DOHH2 (cell line): ENCODE data around the gene LRRC71.

Source experiments
- EZH2phosphoT487 ChIP-seq: fragments of 200-600 bp; sonication (generic); IDR thresholded peaks from 2 replicates; pipeline ENCODE4 v1.6.1; 2017; ENCODE audit warnings: borderline replicate concordance, mild to moderate bottlenecking, antibody characterized with exemption, low read length, moderate library complexity, mixed read lengths
- TF ChIP-seq, protein P1 (sequence below): fragments of 200-600 bp; sonication (generic); IDR thresholded peaks from one replicate; pipeline ENCODE4 v1.5.1; 2014; ENCODE audit warnings: antibody characterized with exemption, mild to moderate bottlenecking, low read depth, low read length; ENCODE audit not compliant: poor library complexity, severe bottlenecking

DNA sequence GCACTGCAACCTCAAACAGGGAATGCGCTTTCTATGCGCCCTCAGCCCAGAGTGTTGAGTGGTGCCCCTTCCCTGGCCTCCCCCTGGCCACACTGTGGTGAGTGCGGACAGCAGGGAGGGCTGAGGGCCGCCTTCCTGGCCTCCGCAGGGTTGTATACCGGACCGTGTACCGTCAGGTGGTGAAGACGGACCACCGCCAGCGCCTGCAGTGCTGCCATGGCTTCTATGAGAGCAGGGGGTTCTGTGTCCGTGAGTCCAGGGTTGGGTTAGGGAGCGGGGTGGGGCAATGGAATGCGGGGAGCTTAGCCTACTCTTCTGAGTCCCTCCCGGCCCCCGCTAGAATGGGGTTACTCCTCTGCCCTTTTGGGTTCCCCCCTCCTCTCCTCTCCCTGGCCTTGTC lies 15.3 kb upstream of the LRRC71 start:
- TF ChIP-seq, protein P1, sequence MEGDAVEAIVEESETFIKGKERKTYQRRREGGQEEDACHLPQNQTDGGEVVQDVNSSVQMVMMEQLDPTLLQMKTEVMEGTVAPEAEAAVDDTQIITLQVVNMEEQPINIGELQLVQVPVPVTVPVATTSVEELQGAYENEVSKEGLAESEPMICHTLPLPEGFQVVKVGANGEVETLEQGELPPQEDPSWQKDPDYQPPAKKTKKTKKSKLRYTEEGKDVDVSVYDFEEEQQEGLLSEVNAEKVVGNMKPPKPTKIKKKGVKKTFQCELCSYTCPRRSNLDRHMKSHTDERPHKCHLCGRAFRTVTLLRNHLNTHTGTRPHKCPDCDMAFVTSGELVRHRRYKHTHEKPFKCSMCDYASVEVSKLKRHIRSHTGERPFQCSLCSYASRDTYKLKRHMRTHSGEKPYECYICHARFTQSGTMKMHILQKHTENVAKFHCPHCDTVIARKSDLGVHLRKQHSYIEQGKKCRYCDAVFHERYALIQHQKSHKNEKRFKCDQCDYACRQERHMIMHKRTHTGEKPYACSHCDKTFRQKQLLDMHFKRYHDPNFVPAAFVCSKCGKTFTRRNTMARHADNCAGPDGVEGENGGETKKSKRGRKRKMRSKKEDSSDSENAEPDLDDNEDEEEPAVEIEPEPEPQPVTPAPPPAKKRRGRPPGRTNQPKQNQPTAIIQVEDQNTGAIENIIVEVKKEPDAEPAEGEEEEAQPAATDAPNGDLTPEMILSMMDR = no peak
- TF ChIP-seq EZH2phosphoT487 = no peak
